Loucy (cell line): ENCODE results near the gene CLSTN2.

ENCODE experiments used
- H2AFZ ChIP-seq: fragments of 200-600 bp; sonication (generic); 2 replicates; pipeline ENCODE4 v1.6.0; 2016; ENCODE audit warnings: antibody characterized with exemption, mild to moderate bottlenecking, low read length, moderate library complexity
- H3F3A ChIP-seq: fragments of 200-600 bp; 2 replicates; pipeline ENCODE4 v1.6.0; 2016; ENCODE audit warnings: antibody characterized with exemption, low read depth, mild to moderate bottlenecking
- H3K27me3 ChIP-seq: fragments of 200-600 bp; sonication (generic); 2 replicates; pipeline ENCODE4 v1.6.1; 2014; ENCODE audit warnings: low read length, mild to moderate bottlenecking; ENCODE audit not compliant: insufficient read depth, poor library complexity, severe bottlenecking
- H3K36me3 ChIP-seq: fragments of 200-600 bp; sonication (generic); 2 replicates; pipeline ENCODE4 v1.6.1; 2016; ENCODE audit warnings: low read length; ENCODE audit not compliant: insufficient read depth
- H3K4me1 ChIP-seq: fragments of 200-600 bp; sonication (generic); 2 replicates; pipeline ENCODE4 v1.5.1; 2014; ENCODE audit warnings: low read length, mild to moderate bottlenecking; ENCODE audit not compliant: insufficient read depth, poor library complexity, severe bottlenecking
- H3K4me2 ChIP-seq: fragments of 200-600 bp; sonication (generic); 2 replicates; pipeline ENCODE4 v1.6.0; 2014; ENCODE audit warnings: antibody characterized with exemption, low read length, low read depth, mild to moderate bottlenecking; ENCODE audit not compliant: poor library complexity, severe bottlenecking
- H3K4me3 ChIP-seq: fragments of 200-600 bp; sonication (generic); 2 replicates; pipeline ENCODE4 v1.5.1; 2014; ENCODE audit warnings: low read length, mild to moderate bottlenecking, mixed read lengths; ENCODE audit not compliant: poor library complexity, severe bottlenecking
- H3K79me2 ChIP-seq: fragments of 200-600 bp; sonication (generic); 2 replicates; pipeline ENCODE4 v1.6.1; 2014; ENCODE audit warnings: low read length; ENCODE audit not compliant: insufficient read depth
- H3K9ac ChIP-seq: fragments of 200-600 bp; sonication (generic); 2 replicates; pipeline ENCODE4 v1.6.0; 2014; ENCODE audit warnings: mild to moderate bottlenecking, low read depth, low read length, moderate library complexity; ENCODE audit not compliant: poor library complexity, severe bottlenecking
- H3K9me2 ChIP-seq: fragments of 200-600 bp; sonication (generic); replicated peaks from 2 replicates; pipeline ENCODE4 v1.6.1; 2016; ENCODE audit warnings: low read depth, low read length, mixed read lengths
- H3K9me3 ChIP-seq: fragments of 200-600 bp; sonication (generic); 2 replicates; pipeline ENCODE4 v1.6.1; 2014; ENCODE audit warnings: mild to moderate bottlenecking, antibody characterized with exemption, low read length, low read depth; ENCODE audit not compliant: insufficient read depth
- H4K20me1 ChIP-seq: fragments of 200-600 bp; sonication (generic); 2 replicates; pipeline ENCODE4 v1.6.0; 2014; ENCODE audit warnings: antibody characterized with exemption, low read length, mild to moderate bottlenecking; ENCODE audit not compliant: insufficient read depth, poor library complexity, severe bottlenecking
- CTCF ChIP-seq: fragments of 200-600 bp; sonication (generic); conservative IDR thresholded peaks from 2 replicates; pipeline ENCODE4 v1.5.1; 2014; ENCODE audit warnings: mild to moderate bottlenecking, antibody characterized with exemption, low read length
- EZH2phosphoT487 ChIP-seq: fragments of 200-600 bp; IDR thresholded peaks from 2 replicates; pipeline ENCODE4 v1.6.1; 2018; ENCODE audit warnings: antibody characterized with exemption, mild to moderate bottlenecking, moderate library complexity, borderline replicate concordance

Gene CLSTN2

GRCh38 chr3:140555666-140556065 lies 620.7 kb downstream of the CLSTN2 start:
- Histone ChIP-seq H3K9ac (no peak overlapping the region), H3K79me2 (no peaks in the 10 kb centered on the region), H3K9me2 (no peaks in the 10 kb centered on the region), H3K4me1 (no peaks in the 10 kb centered on the region), H3K27me3 (no peaks in the 10 kb centered on the region), H3K4me2 (no peak overlapping the region), H3K9me3 (no peaks in the 10 kb centered on the region), H3K36me3 (no peaks in the 10 kb centered on the region), H2AFZ (no peak overlapping the region), H4K20me1 (no peaks in the 10 kb centered on the region), H3F3A (no peaks in the 10 kb centered on the region), H3K4me3 (no peak overlapping the region)
- no peak for TF ChIP-seq CTCF
- TF ChIP-seq EZH2phosphoT487, result no peak

GRCh38 chr3:140557476-140557875 lies 622.5 kb downstream of the CLSTN2 start:
- no peaks in the 10 kb centered on the region for H3K9me2 ChIP-seq
- no peak overlapping the region for H2AFZ ChIP-seq
- H3F3A ChIP-seq, result no peaks in the 10 kb centered on the region
- no peak overlapping the region for H3K4me2 ChIP-seq
- H3K9me3 ChIP-seq, result no peaks in the 10 kb centered on the region
- H3K4me3 ChIP-seq, result no peak overlapping the region
- no peaks in the 10 kb centered on the region for H3K36me3 ChIP-seq
- no peaks in the 10 kb centered on the region for H4K20me1 ChIP-seq
- no peaks in the 10 kb centered on the region for H3K4me1 ChIP-seq
- H3K9ac ChIP-seq, result no peak overlapping the region
- TF ChIP-seq EZH2phosphoT487 (no peak), CTCF (no peak)
- no peaks in the 10 kb centered on the region for H3K79me2 ChIP-seq
- no peaks in the 10 kb centered on the region for H3K27me3 ChIP-seq

GRCh38 chr3:140559546-140559945 lies 624.6 kb downstream of the CLSTN2 start:
- no peaks in the 10 kb centered on the region for H3K27me3 ChIP-seq
- no peaks in the 10 kb centered on the region for H3K9me3 ChIP-seq
- H3K4me3 ChIP-seq, result no peak overlapping the region
- no peak overlapping the region for H2AFZ ChIP-seq
- no peaks in the 10 kb centered on the region for H3K36me3 ChIP-seq
- H3F3A ChIP-seq, result no peaks in the 10 kb centered on the region
- no peak for TF ChIP-seq EZH2phosphoT487
- no peak for TF ChIP-seq CTCF
- H3K9me2 ChIP-seq, result no peaks in the 10 kb centered on the region
- H3K79me2 ChIP-seq, result no peaks in the 10 kb centered on the region
- H3K4me1 ChIP-seq, result no peaks in the 10 kb centered on the region
- no peaks in the 10 kb centered on the region for H4K20me1 ChIP-seq
- H3K9ac ChIP-seq, result no peak overlapping the region
- no peak overlapping the region for H3K4me2 ChIP-seq
